Neural crest cell (in vitro differentiated cells): ENCODE data around the gene LAGE3. TPM values are rescaled to one million over a fixed set of nuclear protein-coding genes. Genes with fewer than 3 reads are reported as not detected.

ENCODE experiments used
- DNase-seq: peaks from one replicate; pipeline ENCODE4 v3.0.0; 2021; ENCODE audit warnings: low read depth, mixed read lengths, low spot score
- H3K27ac Mint-ChIP-seq: one replicate; pipeline ENCODE4 v1.8.0; 2021; ENCODE audit warnings: mild to moderate bottlenecking, mixed read lengths; ENCODE audit not compliant: unreplicated experiment
- H3K27me3 Mint-ChIP-seq: 2 replicates; pipeline ENCODE4 v1.8.0; 2021; ENCODE audit warnings: low read depth, mild to moderate bottlenecking, mixed read lengths
- H3K36me3 Mint-ChIP-seq: 2 replicates; pipeline ENCODE4 v1.8.0; 2021; ENCODE audit warnings: low read depth, mild to moderate bottlenecking, mixed read lengths
- H3K4me1 Mint-ChIP-seq: 2 replicates; pipeline ENCODE4 v1.8.0; 2021; ENCODE audit warnings: mixed read lengths
- H3K4me3 Mint-ChIP-seq: one replicate; pipeline ENCODE4 v1.8.0; 2021; ENCODE audit warnings: mild to moderate bottlenecking, mixed read lengths
- H3K9me3 Mint-ChIP-seq: 2 replicates; pipeline ENCODE4 v1.8.0; 2021; ENCODE audit warnings: mixed read lengths
- total RNA-seq: library from RNA; stranded (reverse); gene quantifications from 2 replicates; pipeline ENCODE4 v1.2.1, GENCODE V29; 2021
- TF ChIP-seq, protein P1 (sequence below): fragments of 200-600 bp; sonication (generic); conservative IDR thresholded peaks from 2 replicates; pipeline ENCODE4 v1.5.0; 2021; ENCODE audit warnings: antibody characterized with exemption, mild to moderate bottlenecking

Gene LAGE3
- total RNA-seq, 1 donor from 2014 or later, result 22.6 TPM

DNA sequence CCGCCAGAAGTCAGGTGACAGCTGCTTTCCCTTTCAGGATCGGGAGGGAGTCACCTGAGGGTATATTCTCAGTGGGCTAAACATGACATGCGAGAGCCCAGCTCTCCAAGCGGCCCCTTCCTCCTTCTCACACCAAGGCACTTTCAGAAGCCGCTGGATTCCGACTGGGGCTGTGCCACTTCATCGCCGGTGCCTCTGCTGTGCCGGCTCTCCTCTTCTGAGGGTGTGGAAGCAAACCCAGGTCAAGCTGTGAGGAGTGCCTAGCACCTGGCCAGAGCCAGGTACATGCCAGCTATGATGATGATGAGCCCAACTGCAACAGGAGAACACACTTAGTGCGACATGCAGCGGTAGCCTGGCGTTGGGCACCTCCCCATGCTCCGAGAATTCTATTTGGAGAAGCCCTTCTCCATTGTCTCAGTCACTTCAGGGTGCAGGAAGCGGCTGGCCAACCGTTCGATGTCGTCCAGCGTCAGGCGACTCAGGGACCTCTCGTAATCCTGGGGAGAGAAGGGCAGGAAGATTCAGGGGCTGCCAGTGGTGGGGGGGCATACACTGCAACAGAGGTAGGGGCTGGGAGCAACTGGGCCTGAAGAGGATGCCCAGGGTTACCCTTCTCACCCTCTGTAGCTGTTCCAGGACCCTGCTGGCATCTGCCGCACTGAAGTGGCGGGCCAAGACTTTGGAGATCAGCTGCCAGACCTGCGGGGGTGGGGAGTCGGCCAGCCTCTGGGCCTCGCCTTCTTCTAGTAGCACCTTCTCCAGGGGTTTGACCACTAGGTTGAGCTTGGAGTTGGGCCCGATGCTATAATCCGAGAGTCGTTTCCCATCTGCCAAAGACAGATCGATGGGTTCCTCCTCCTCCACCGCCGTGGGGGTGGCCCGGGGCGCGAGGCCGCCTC, 6.3 kb upstream of the LAGE3 start:
- TF ChIP-seq, protein P1, sequence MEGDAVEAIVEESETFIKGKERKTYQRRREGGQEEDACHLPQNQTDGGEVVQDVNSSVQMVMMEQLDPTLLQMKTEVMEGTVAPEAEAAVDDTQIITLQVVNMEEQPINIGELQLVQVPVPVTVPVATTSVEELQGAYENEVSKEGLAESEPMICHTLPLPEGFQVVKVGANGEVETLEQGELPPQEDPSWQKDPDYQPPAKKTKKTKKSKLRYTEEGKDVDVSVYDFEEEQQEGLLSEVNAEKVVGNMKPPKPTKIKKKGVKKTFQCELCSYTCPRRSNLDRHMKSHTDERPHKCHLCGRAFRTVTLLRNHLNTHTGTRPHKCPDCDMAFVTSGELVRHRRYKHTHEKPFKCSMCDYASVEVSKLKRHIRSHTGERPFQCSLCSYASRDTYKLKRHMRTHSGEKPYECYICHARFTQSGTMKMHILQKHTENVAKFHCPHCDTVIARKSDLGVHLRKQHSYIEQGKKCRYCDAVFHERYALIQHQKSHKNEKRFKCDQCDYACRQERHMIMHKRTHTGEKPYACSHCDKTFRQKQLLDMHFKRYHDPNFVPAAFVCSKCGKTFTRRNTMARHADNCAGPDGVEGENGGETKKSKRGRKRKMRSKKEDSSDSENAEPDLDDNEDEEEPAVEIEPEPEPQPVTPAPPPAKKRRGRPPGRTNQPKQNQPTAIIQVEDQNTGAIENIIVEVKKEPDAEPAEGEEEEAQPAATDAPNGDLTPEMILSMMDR, result no peak
- peaks cover 6% of the 10 kb centered on the region for H3K4me1 Mint-ChIP-seq
- H3K27ac Mint-ChIP-seq, result no peak overlapping the region
- H3K27me3 Mint-ChIP-seq, result no peaks in the 10 kb centered on the region
- DNase-seq, result no peak
- H3K36me3 Mint-ChIP-seq, result peaks cover 14% of the 10 kb centered on the region
- no peaks in the 10 kb centered on the region for H3K9me3 Mint-ChIP-seq
- peak overlapping the region; percentile 66 for H3K4me3 Mint-ChIP-seq

DNA sequence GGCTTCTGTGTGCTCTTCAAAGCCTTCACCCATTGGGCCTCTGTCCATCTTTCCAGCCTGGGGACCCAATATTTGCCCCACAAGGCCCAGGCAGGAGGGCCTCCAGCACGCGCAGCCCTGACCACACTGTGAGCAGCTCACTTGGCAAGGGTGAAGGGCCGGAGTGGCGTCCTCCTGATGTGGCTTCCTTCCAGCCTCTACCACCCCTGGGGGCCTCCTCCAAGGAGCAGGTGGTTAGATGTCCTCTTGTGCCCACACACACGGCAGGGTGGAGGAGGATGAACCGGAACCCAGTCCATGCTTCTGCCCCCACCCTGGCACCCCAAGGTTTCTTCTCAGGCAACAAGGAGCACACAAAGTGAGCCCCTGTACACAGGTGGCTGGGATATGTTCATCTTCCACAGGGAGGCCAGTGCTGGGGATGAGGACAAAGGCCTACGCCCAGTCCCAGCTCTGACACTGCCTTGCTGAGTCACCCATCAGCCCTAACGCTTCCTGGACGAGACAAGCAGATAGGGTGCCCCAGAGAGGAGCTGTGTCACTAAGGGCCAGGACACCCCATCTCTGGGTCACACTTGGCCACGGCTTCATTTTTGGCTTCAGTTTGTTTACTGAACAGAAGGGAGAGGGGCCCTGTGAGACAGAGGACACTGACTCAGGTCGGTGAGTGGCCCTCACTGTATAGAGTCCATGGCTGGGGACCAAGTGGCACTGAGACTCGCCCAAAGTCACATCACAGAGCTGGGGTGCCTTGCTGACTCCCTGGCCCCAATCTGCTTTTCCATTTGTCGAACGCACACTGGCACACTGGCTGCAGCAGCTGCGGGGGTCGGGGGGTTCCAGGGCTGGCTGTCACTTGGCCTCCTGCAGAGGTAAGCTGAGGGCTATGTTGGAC, 5.4 kb upstream of the LAGE3 start:
- no peak overlapping the region for H3K27ac Mint-ChIP-seq
- H3K9me3 Mint-ChIP-seq, result no peaks in the 10 kb centered on the region
- no peaks in the 10 kb centered on the region for H3K27me3 Mint-ChIP-seq
- no peak for DNase-seq
- peak overlapping the region; percentile 9 for H3K4me3 Mint-ChIP-seq
- H3K36me3 Mint-ChIP-seq, result peaks cover 14% of the 10 kb centered on the region
- peaks cover under 1% of the 10 kb centered on the region for H3K4me1 Mint-ChIP-seq
- TF ChIP-seq, protein P1, result no peak

DNA sequence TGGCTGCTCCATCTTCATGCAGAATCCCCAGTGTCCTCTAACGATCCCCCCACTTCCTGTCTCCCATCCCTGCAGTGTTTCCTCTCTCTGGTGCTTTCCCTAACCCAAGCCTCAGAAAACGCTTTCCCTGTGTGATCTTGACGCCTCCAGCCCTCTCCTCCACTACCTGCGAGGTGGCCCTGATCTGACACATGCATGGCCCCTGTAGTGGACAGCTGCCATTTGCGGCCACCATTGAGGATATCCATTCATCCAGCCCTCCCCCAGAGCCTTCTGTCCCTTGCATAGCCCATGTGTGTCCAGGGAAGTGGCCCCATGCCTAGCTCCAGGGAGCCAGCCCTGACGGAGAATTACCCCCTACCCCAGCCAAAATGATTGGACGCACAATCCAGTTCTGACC, 4.2 kb upstream of the LAGE3 start:
- no peak for DNase-seq
- Mint-ChIP-seq H3K36me3 (peaks cover 14% of the 10 kb centered on the region), H3K4me1 (no peaks in the 10 kb centered on the region), H3K27ac (no peak overlapping the region), H3K9me3 (no peaks in the 10 kb centered on the region), H3K4me3 (peak overlapping the region; percentile 44), H3K27me3 (no peaks in the 10 kb centered on the region)
- TF ChIP-seq, protein P1, result no peak

DNA sequence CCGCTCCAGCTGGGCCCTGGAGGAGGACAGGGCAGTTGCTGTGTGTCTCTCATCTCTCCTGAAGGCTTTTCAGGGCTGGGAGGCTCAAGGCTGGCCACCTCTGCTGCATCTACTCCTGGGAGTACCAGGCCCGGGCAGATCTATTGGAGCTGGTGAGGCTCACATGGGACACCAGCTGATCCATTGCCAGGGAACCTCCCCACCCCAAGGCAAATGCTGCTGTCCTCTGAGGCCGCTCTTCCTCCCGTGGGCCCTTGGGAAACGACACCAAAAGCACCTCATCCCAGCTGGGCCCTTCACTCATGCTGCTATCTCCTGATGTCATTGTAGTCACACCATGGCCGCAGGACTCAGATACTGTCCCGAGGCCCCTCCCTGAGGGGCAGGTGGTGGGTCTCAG, 3.7 kb upstream of the LAGE3 start:
- peak overlapping the region; percentile 79 for H3K4me3 Mint-ChIP-seq
- no peak overlapping the region for H3K27ac Mint-ChIP-seq
- peaks cover 11% of the 10 kb centered on the region for H3K36me3 Mint-ChIP-seq
- no peak for DNase-seq
- no peaks in the 10 kb centered on the region for H3K9me3 Mint-ChIP-seq
- TF ChIP-seq, protein P1, result no peak
- H3K27me3 Mint-ChIP-seq, result no peaks in the 10 kb centered on the region
- H3K4me1 Mint-ChIP-seq, result no peaks in the 10 kb centered on the region

DNA sequence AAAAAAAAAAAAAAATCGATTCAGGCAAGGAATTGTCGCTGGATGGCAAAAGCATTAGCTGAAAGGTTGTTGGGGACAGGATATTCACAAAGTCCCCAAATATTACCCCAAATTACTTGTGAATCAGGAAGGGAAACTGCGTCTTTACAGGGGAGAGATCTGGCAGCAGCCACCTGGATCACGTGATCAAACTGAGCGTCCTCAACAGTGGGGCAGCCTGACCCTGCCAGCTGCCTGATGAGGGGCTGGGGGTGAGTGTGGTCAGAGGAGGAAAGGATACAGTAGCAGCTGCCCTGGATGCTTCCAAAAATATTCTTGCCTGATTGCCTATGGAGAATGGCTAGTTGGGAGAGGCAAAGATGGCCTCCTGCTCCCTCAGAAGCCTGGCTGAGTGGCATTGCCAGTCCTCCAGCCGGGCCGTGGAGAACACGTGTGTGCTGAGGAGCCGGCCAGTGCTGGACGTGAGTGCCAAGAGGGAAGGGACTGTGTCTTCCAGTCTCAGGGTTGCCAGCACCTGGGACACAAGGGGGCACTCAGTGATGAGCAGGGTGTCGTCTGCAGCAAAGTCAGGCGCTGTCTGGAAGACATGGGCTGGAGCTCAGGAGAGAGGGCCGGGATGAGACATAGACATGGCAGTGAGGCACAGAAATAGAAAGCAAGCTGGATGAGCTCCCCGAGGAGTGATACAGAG, 3.0 kb upstream of the LAGE3 start:
- TF ChIP-seq, protein P1, result no peak
- no peaks in the 10 kb centered on the region for H3K4me1 Mint-ChIP-seq
- no peaks in the 10 kb centered on the region for H3K27me3 Mint-ChIP-seq
- DNase-seq, result no peak
- H3K9me3 Mint-ChIP-seq, result no peaks in the 10 kb centered on the region
- H3K36me3 Mint-ChIP-seq, result peaks cover 10% of the 10 kb centered on the region
- H3K27ac Mint-ChIP-seq, result peak overlapping the region; percentile 19
- H3K4me3 Mint-ChIP-seq, result peak overlapping the region; percentile 79
